Mesothelial cell of epicardium (in vitro differentiated cells): ENCODE data around the gene ABITRAM. TPM values are rescaled to one million over a fixed set of nuclear protein-coding genes. Genes with fewer than 3 reads are reported as not detected.
"Not testable (repeated sequence)": the region's sequence is repeated elsewhere in the genome, so short reads cannot be mapped to it uniquely, and the experiment has no call there.

Source experiments
- DNase-seq, 2 experiments: peaks; one replicate each; pipeline ENCODE4 v3.0.0; 2021; ENCODE audit warnings: low spot score in 2 of 2; ENCODE audit not compliant: unreplicated experiment in 2 of 2
- H3K27ac Mint-ChIP-seq: 2 replicates; pipeline ENCODE4 v1.8.0; 2021; ENCODE audit warnings: mixed read lengths
- H3K27me3 Mint-ChIP-seq: 2 replicates; pipeline ENCODE4 v1.8.0; 2021; ENCODE audit warnings: low read depth, mixed read lengths
- H3K36me3 Mint-ChIP-seq: 2 replicates; pipeline ENCODE4 v1.8.0; 2021; ENCODE audit warnings: mixed read lengths
- H3K4me1 Mint-ChIP-seq: 2 replicates; pipeline ENCODE4 v1.8.0; 2021; ENCODE audit warnings: mixed read lengths
- H3K4me3 Mint-ChIP-seq: 2 replicates; pipeline ENCODE4 v1.8.0; 2021; ENCODE audit warnings: mild to moderate bottlenecking, moderate library complexity, mixed read lengths
- H3K9me3 Mint-ChIP-seq: 2 replicates; pipeline ENCODE4 v1.8.0; 2021; ENCODE audit warnings: mixed read lengths
- CTCF ChIP-seq: fragments of 200-600 bp; sonication (generic); IDR thresholded peaks from one replicate; pipeline ENCODE4 v1.5.0; 2021; ENCODE audit warnings: antibody characterized with exemption; ENCODE audit not compliant: unreplicated experiment
- total RNA-seq: library from RNA; stranded (reverse); gene quantifications from 3 replicates; pipeline ENCODE4 v1.2.1, GENCODE V29; 2021

Gene ABITRAM
- total RNA-seq, 1 donor from 2014 or later, result 17.7 TPM

DNA sequence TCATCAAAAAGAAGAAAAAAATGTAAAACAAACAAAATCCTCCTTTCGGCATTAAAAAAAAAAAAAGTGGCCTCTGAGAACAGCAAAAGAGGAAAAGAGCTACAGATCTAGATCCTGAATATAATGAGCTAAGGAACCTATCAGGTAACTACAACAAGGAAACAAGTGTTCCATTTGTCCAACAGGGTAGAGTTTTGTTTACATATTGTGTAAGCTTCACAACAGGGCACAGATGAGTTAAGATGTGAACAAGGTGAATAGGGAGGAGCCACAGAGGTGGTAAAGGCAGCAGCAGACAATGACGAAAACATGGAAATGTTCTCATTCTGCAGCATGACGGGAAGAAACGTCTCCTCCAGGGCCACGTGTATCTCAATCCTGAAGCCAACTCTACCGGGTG is 14.7 kb upstream of the ABITRAM start:
- H3K9me3 Mint-ChIP-seq, result no peaks in the 10 kb centered on the region
- H3K4me1 Mint-ChIP-seq, result no peaks in the 10 kb centered on the region
- H3K27me3 Mint-ChIP-seq, result no peaks in the 10 kb centered on the region
- H3K36me3 Mint-ChIP-seq, result peaks cover 30% of the 10 kb centered on the region
- no peak overlapping the region for H3K27ac Mint-ChIP-seq
- no peak for DNase-seq
- TF ChIP-seq CTCF, result no peak
- no peak overlapping the region for H3K4me3 Mint-ChIP-seq

- not testable (repeated sequence) for H3K27ac Mint-ChIP-seq, H3K4me1 Mint-ChIP-seq, H3K27me3 Mint-ChIP-seq, H3K4me3 Mint-ChIP-seq, H3K9me3 Mint-ChIP-seq, DNase-seq
- peaks cover 37% of the 10 kb centered on the region for H3K36me3 Mint-ChIP-seq
Observed at GRCh38 chr9:108920401-108920800, 13.8 kb upstream of the ABITRAM start.

GRCh38 chr9:108921200-108921599 is 13.0 kb upstream of the ABITRAM start:
- no peak overlapping the region for H3K27ac Mint-ChIP-seq
- DNase-seq, result no peak
- no peaks in the 10 kb centered on the region for H3K9me3 Mint-ChIP-seq
- peaks cover 35% of the 10 kb centered on the region for H3K36me3 Mint-ChIP-seq
- H3K27me3 Mint-ChIP-seq, result no peaks in the 10 kb centered on the region
- no peak for TF ChIP-seq CTCF
- H3K4me1 Mint-ChIP-seq, result no peaks in the 10 kb centered on the region
- H3K4me3 Mint-ChIP-seq, result no peak overlapping the region

DNA sequence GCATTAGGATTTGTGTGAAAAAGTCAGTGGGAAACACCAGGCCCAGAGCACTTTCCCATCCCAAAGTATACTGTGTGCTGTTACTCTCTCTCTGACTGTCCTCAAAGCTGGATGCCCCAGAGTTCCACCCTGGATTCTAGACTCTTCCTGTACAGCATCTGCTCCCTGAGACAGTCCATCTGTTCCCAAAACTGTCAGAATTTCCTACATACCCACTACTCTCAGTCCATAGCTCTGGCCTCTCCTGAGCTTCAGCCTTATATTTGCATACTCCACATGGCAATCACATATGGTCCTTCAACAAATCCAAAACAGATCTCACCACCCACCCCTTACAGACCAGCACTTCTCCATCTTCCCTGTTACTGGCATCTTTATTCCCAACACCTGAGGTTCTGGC is 9.7 kb upstream of the ABITRAM start:
- no peaks in the 10 kb centered on the region for H3K27me3 Mint-ChIP-seq
- no peaks in the 10 kb centered on the region for H3K4me1 Mint-ChIP-seq
- DNase-seq, result no peak
- H3K27ac Mint-ChIP-seq, result no peak overlapping the region
- H3K36me3 Mint-ChIP-seq, result peaks cover 38% of the 10 kb centered on the region
- no peak overlapping the region for H3K4me3 Mint-ChIP-seq
- H3K9me3 Mint-ChIP-seq, result no peaks in the 10 kb centered on the region
- TF ChIP-seq CTCF, result no peak

- Mint-ChIP-seq H3K36me3 (peaks cover 36% of the 10 kb centered on the region), H3K9me3 (no peaks in the 10 kb centered on the region), H3K4me1 (peaks cover 9% of the 10 kb centered on the region), H3K27me3 (no peaks in the 10 kb centered on the region), H3K4me3 (no peak overlapping the region), H3K27ac (no peak overlapping the region)
- TF ChIP-seq CTCF, result no peak
- no peak for DNase-seq
Observed at GRCh38 chr9:108928386-108928785, 5.8 kb upstream of the ABITRAM start.

DNA sequence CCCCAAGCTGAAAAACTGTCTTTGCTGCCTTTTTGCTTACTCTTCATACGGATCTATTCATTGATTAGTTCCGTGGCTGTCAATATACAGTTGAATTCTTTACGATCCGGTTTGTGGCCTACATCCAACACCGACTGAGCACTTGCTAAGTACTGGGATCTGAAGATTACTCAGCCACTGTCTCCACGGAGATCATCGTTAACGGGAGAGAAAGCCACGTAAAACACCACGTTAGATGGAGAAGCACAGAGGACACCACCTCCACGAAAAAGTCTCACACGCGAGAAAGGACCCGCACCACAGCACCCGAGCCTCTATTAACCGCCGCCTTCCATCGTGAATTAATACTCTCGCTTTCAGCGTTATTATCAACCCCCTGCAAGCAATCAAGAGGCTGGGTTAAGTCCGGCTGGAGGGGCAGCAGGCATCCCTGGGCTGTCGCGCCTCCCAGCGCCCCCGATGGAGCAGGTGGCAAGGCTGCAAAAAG is 926 bp upstream of the ABITRAM start:
- Mint-ChIP-seq H3K4me3 (peak overlapping the region; percentile 95), H3K27ac (peak overlapping the region; percentile 98), H3K36me3 (peaks cover 6% of the 10 kb centered on the region), H3K4me1 (peaks cover 20% of the 10 kb centered on the region), H3K9me3 (no peaks in the 10 kb centered on the region), H3K27me3 (no peaks in the 10 kb centered on the region)
- no peak for DNase-seq
- no peak for TF ChIP-seq CTCF
